Measurements from ENCODE around the gene CEP290.

CEP290 gene

DNA sequence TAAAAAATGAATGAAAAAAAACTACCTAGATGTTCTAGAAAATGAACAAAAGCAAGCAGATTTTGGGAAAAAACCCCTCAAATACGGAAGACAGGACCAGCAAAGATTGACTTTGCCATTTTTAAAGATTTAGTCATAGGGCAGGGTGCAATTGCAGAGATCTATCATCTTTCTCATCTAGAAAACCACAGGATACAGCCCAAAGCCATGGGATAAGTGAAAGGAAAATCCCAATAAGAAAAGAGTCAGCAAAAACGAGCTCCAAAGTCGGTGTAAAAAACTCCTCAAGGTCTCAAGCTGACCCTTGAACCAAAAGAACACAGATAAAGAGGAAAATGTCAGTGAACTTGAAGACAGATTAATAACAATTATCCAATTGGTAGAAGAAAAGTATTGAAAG, 28.0 kb downstream of the CEP290 start:
- no peak for DNase-seq
- Histone ChIP-seq H4K5ac (ENCODE audit: low read length) (no peak overlapping the region), H3K27ac (ENCODE audit: low read depth, low read length) (no peak overlapping the region)

DNA sequence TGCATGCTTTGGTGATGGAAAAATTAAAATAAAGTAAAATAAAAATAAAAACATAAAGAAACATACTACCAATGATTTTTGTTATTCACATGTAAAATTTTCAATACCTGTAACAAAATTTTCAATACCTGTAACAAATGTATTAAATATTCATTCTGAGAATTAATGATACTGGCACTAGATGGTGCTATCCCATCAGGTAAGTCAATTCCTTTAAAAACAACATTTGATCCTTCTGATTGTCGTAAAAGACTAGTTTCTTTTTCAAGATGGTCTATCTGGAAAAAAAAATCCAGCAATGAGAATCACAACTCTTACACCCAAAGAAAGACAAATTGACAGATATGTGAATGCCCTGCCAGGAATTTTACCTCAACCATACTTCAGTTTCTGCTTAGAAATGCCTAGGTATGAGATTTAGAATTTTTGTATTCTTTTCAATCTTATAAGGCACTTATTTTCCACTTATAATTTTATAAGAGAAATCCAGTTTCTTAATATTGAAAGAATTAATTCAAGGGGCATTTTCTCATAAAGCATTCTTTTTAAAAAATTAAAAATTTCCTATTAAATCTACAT, 30.7 kb downstream of the CEP290 start:
- no peak overlapping the region for H4K8ac ChIP-seq (ENCODE audit: low read depth, low read length)
- H3K27me3 ChIP-seq (ENCODE audit: insufficient read depth, low read length, poor library complexity), result no peaks in the 10 kb centered on the region
- no peaks in the 10 kb centered on the region for H3K4me1 ChIP-seq (ENCODE audit: control insufficient read depth, low read depth, low read length)
- H2BK5ac ChIP-seq (ENCODE audit: low read length), result no peak overlapping the region
- no peak overlapping the region for H2AK5ac ChIP-seq (ENCODE audit: low read length)
- WGBS (ENCODE audit: extremely low coverage, insufficient coverage, low lambda C conversion rate), result no CpG with 5 or more reads among the region's 1 CpG
- H2BK120ac ChIP-seq (ENCODE audit: low read depth, low read length), result no peak overlapping the region
- no peak overlapping the region for H2BK15ac ChIP-seq (replicated peaks; ENCODE audit: low read depth)
- no peak overlapping the region for H3K9ac ChIP-seq (ENCODE audit: low read length)
- H3K56ac ChIP-seq (ENCODE audit: low read length), result no peak overlapping the region
- peak; percentile 41 for DNase-seq
- no peak overlapping the region for H3K4me2 ChIP-seq (ENCODE audit: low read length)
- H3K4me3 ChIP-seq (ENCODE audit: low read length), result no peak overlapping the region
- H3K79me1 ChIP-seq (ENCODE audit: low read length), result no peaks in the 10 kb centered on the region
- no peak overlapping the region for H4K5ac ChIP-seq (ENCODE audit: low read length)
- no peak overlapping the region for H3K23ac ChIP-seq (ENCODE audit: low read length)
- no peak overlapping the region for H3K18ac ChIP-seq (ENCODE audit: low read length)
- H3K4ac ChIP-seq (ENCODE audit: low read depth, low read length), result no peak overlapping the region
- no peak overlapping the region for H3K27ac ChIP-seq (ENCODE audit: low read depth, low read length)
- no peaks in the 10 kb centered on the region for H3K79me2 ChIP-seq (ENCODE audit: control insufficient read depth, insufficient read depth, low read length)
- no peaks in the 10 kb centered on the region for H3K36me3 ChIP-seq (ENCODE audit: control insufficient read depth, insufficient read depth, low read length)

More for the DNA sequence above, 28.0 kb downstream of the CEP290 start:
- Histone ChIP-seq H3K9ac (ENCODE audit: low read length) (no peak overlapping the region), H2AK5ac (ENCODE audit: low read length) (no peak overlapping the region), H3K27me3 (ENCODE audit: insufficient read depth, low read length, poor library complexity) (no peaks in the 10 kb centered on the region), H3K4ac (ENCODE audit: low read depth, low read length) (no peak overlapping the region), H3K79me1 (ENCODE audit: low read length) (no peaks in the 10 kb centered on the region), H3K18ac (ENCODE audit: low read length) (no peak overlapping the region), H3K79me2 (ENCODE audit: control insufficient read depth, insufficient read depth, low read length) (no peaks in the 10 kb centered on the region), H3K4me2 (ENCODE audit: low read length) (no peak overlapping the region), H3K23ac (ENCODE audit: low read length) (no peak overlapping the region), H4K8ac (ENCODE audit: low read depth, low read length) (no peak overlapping the region), H2BK120ac (ENCODE audit: low read depth, low read length) (no peak overlapping the region), H2BK5ac (ENCODE audit: low read length) (no peak overlapping the region), H3K4me1 (ENCODE audit: control insufficient read depth, low read depth, low read length) (no peaks in the 10 kb centered on the region), H2BK15ac (replicated peaks; ENCODE audit: low read depth) (no peak overlapping the region), H3K56ac (ENCODE audit: low read length) (no peak overlapping the region), H3K36me3 (ENCODE audit: control insufficient read depth, insufficient read depth, low read length) (no peaks in the 10 kb centered on the region), H3K4me3 (ENCODE audit: low read length) (no peak overlapping the region)
- no CpG with 5 or more reads among the region's 3 CpGs for WGBS (ENCODE audit: extremely low coverage, insufficient coverage, low lambda C conversion rate)

DNA sequence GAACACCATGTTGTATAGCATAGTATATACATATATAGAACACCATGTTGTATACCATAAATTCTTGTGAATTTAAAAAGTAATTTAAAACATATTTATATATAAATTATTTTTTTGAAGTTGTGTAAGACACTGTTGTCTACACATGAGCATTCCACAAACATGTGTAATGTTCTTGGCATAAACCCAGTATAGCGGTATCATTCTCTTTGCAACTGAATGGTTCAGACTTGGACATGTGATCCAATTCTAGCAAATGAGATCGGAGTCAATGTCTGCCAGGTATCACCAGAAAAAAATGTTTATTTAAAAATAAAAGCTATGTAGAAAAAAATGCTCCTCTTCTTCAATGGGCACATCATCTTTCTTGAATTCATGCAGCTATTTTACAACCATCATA, 33.9 kb downstream of the CEP290 start:
- WGBS (ENCODE audit: extremely low coverage, insufficient coverage, low lambda C conversion rate), result no CpG with 5 or more reads among the region's 2 CpGs
- H4K8ac ChIP-seq (ENCODE audit: low read depth, low read length), result no peak overlapping the region
- no peak overlapping the region for H3K4me3 ChIP-seq (ENCODE audit: low read length)
- no peaks in the 10 kb centered on the region for H3K27me3 ChIP-seq (ENCODE audit: insufficient read depth, low read length, poor library complexity)
- no peak overlapping the region for H2BK5ac ChIP-seq (ENCODE audit: low read length)
- no peak overlapping the region for H3K23ac ChIP-seq (ENCODE audit: low read length)
- no peak overlapping the region for H3K9ac ChIP-seq (ENCODE audit: low read length)
- no peaks in the 10 kb centered on the region for H3K36me3 ChIP-seq (ENCODE audit: control insufficient read depth, insufficient read depth, low read length)
- H2AK5ac ChIP-seq (ENCODE audit: low read length), result no peak overlapping the region
- DNase-seq, result no peak
- H4K5ac ChIP-seq (ENCODE audit: low read length), result no peak overlapping the region
- H3K4me2 ChIP-seq (ENCODE audit: low read length), result no peak overlapping the region
- H3K79me2 ChIP-seq (ENCODE audit: control insufficient read depth, insufficient read depth, low read length), result no peaks in the 10 kb centered on the region
- no peak overlapping the region for H3K18ac ChIP-seq (ENCODE audit: low read length)
- no peak overlapping the region for H3K56ac ChIP-seq (ENCODE audit: low read length)
- no peaks in the 10 kb centered on the region for H3K79me1 ChIP-seq (ENCODE audit: low read length)
- H2BK15ac ChIP-seq (replicated peaks; ENCODE audit: low read depth), result no peak overlapping the region
- no peaks in the 10 kb centered on the region for H3K4me1 ChIP-seq (ENCODE audit: control insufficient read depth, low read depth, low read length)
- no peak overlapping the region for H2BK120ac ChIP-seq (ENCODE audit: low read depth, low read length)
- H3K4ac ChIP-seq (ENCODE audit: low read depth, low read length), result no peak overlapping the region
- H3K27ac ChIP-seq (ENCODE audit: low read depth, low read length), result no peak overlapping the region

DNA sequence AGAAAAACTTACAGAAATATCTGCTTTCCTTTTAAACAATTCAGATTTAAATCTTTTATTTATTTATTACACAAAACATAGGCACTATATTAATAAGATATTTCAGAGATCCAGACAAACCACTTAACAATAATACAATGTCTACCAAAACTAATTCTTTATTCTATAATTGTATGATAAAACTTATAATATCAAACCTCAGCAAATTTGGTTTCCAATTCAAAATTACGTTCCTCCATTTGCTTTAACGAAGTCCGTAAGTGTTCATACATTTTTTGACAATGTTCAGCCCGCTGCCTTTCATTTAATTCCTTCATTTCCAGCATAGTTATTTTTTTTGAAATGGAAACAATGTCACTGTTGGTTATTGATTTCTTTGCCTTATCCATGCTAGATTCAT, 48.3 kb downstream of the CEP290 start:
- Histone ChIP-seq H3K27ac (ENCODE audit: low read depth, low read length) (no peak overlapping the region), H3K9ac (ENCODE audit: low read length) (no peak overlapping the region), H3K23ac (ENCODE audit: low read length) (no peak overlapping the region), H4K8ac (ENCODE audit: low read depth, low read length) (no peak overlapping the region), H3K4ac (ENCODE audit: low read depth, low read length) (no peak overlapping the region), H3K79me2 (ENCODE audit: control insufficient read depth, insufficient read depth, low read length) (no peaks in the 10 kb centered on the region), H3K4me3 (ENCODE audit: low read length) (no peak overlapping the region), H3K18ac (ENCODE audit: low read length) (no peak overlapping the region), H2BK15ac (replicated peaks; ENCODE audit: low read depth) (no peak overlapping the region), H4K5ac (ENCODE audit: low read length) (no peak overlapping the region), H2BK5ac (ENCODE audit: low read length) (no peak overlapping the region), H2AK5ac (ENCODE audit: low read length) (no peak overlapping the region), H2BK120ac (ENCODE audit: low read depth, low read length) (no peak overlapping the region), H3K27me3 (ENCODE audit: insufficient read depth, low read length, poor library complexity) (no peaks in the 10 kb centered on the region), H3K36me3 (ENCODE audit: control insufficient read depth, insufficient read depth, low read length) (no peaks in the 10 kb centered on the region), H3K4me1 (ENCODE audit: control insufficient read depth, low read depth, low read length) (no peaks in the 10 kb centered on the region), H3K56ac (ENCODE audit: low read length) (no peak overlapping the region), H3K79me1 (ENCODE audit: low read length) (no peaks in the 10 kb centered on the region), H3K4me2 (ENCODE audit: low read length) (no peak overlapping the region)
- 100% methylated on average over 1 of the region's 4 CpGs for WGBS (ENCODE audit: extremely low coverage, insufficient coverage, low lambda C conversion rate)
- DNase-seq, result no peak

DNA sequence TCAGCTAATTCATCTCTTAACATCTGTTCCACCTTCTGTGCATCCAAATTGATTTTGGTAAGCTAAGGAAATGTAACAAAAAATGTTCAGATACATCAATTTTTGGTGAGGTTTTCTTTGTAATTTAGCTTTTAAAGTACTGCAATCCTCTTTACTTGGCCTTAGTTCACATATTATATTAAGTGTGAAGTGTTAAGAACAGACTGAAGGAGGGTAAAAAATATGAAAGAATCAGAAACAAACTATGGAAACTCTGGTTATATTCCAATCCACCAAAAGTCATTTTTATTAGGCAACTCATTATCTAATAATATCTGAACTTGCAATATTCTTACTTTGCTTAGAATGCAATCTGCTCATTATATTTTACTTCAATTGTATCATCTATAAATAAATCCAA, 49.1 kb downstream of the CEP290 start:
- Histone ChIP-seq H3K4me3 (ENCODE audit: low read length) (no peak overlapping the region), H2BK5ac (ENCODE audit: low read length) (no peak overlapping the region), H2AK5ac (ENCODE audit: low read length) (no peak overlapping the region), H4K8ac (ENCODE audit: low read depth, low read length) (no peak overlapping the region), H3K27ac (ENCODE audit: low read depth, low read length) (no peak overlapping the region), H3K79me2 (ENCODE audit: control insufficient read depth, insufficient read depth, low read length) (no peaks in the 10 kb centered on the region), H3K4me1 (ENCODE audit: control insufficient read depth, low read depth, low read length) (no peaks in the 10 kb centered on the region), H3K56ac (ENCODE audit: low read length) (no peak overlapping the region), H3K4me2 (ENCODE audit: low read length) (no peak overlapping the region), H2BK120ac (ENCODE audit: low read depth, low read length) (no peak overlapping the region), H4K5ac (ENCODE audit: low read length) (no peak overlapping the region), H3K9ac (ENCODE audit: low read length) (no peak overlapping the region), H2BK15ac (replicated peaks; ENCODE audit: low read depth) (no peak overlapping the region), H3K18ac (ENCODE audit: low read length) (no peak overlapping the region), H3K36me3 (ENCODE audit: control insufficient read depth, insufficient read depth, low read length) (no peaks in the 10 kb centered on the region), H3K23ac (ENCODE audit: low read length) (no peak overlapping the region), H3K27me3 (ENCODE audit: insufficient read depth, low read length, poor library complexity) (no peaks in the 10 kb centered on the region), H3K79me1 (ENCODE audit: low read length) (no peaks in the 10 kb centered on the region), H3K4ac (ENCODE audit: low read depth, low read length) (no peak overlapping the region)
- DNase-seq, result no peak

DNA sequence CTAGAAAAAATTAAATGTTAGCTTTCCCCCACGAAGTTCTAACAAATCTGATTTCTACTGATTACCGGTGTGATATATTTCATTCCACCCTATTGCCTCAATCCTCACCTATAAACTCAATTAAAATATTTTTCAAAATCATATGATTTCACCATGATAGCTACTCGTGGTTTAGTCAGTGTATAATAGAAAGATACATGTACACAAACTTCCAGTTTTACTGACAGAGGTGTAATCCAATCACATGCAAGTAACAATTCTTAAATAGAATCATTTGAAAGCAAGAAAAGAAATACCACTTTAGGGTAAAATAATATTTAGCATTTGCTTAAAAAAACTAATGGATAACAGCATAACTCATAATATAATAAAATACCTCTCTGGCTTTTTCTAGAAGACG, 57.7 kb downstream of the CEP290 start:
- DNase-seq, result no peak
- no peak overlapping the region for H3K27ac ChIP-seq (ENCODE audit: low read depth, low read length)
- no peak overlapping the region for H3K4me3 ChIP-seq (ENCODE audit: low read length)
- WGBS (ENCODE audit: extremely low coverage, insufficient coverage, low lambda C conversion rate), result no CpG with 5 or more reads among the region's 4 CpGs
- H3K4me1 ChIP-seq (ENCODE audit: control insufficient read depth, low read depth, low read length), result no peaks in the 10 kb centered on the region
- H4K8ac ChIP-seq (ENCODE audit: low read depth, low read length), result no peak overlapping the region
- no peak overlapping the region for H3K4me2 ChIP-seq (ENCODE audit: low read length)
- H2BK5ac ChIP-seq (ENCODE audit: low read length), result no peak overlapping the region
- H3K36me3 ChIP-seq (ENCODE audit: control insufficient read depth, insufficient read depth, low read length), result no peaks in the 10 kb centered on the region
- no peak overlapping the region for H3K4ac ChIP-seq (ENCODE audit: low read depth, low read length)
- H3K79me1 ChIP-seq (ENCODE audit: low read length), result no peaks in the 10 kb centered on the region
- no peak overlapping the region for H2BK15ac ChIP-seq (replicated peaks; ENCODE audit: low read depth)
- no peak overlapping the region for H3K56ac ChIP-seq (ENCODE audit: low read length)
- no peak overlapping the region for H3K18ac ChIP-seq (ENCODE audit: low read length)
- no peak overlapping the region for H2AK5ac ChIP-seq (ENCODE audit: low read length)
- H3K27me3 ChIP-seq (ENCODE audit: insufficient read depth, low read length, poor library complexity), result no peaks in the 10 kb centered on the region
- H2BK120ac ChIP-seq (ENCODE audit: low read depth, low read length), result no peak overlapping the region
- H3K23ac ChIP-seq (ENCODE audit: low read length), result no peak overlapping the region
- H4K5ac ChIP-seq (ENCODE audit: low read length), result no peak overlapping the region
- no peaks in the 10 kb centered on the region for H3K79me2 ChIP-seq (ENCODE audit: control insufficient read depth, insufficient read depth, low read length)
- H3K9ac ChIP-seq (ENCODE audit: low read length), result no peak overlapping the region
